NCI-H1092 (cell line): Measurements from ENCODE around the gene CA6.
"Not testable (repeated sequence)": the region's sequence is repeated elsewhere in the genome, so short reads cannot be mapped to it uniquely, and the experiment has no call there.

Experiments used
- DNase-seq: peaks from one replicate; lab custom pipeline; 2025; lab: John Stamatoyannopoulos, UW

CA6 gene

GRCh38 chr1:8926707-8927694, 18.7 kb upstream of the CA6 start:
- no peak for DNase-seq

- DNase-seq, result no peak
These were observed 15.6 kb upstream of the CA6 start for GRCh38 chr1:8930116-8930515.

GRCh38 chr1:8937051-8937450, 8.6 kb upstream of the CA6 start:
- DNase-seq, result not testable (repeated sequence)

DNA sequence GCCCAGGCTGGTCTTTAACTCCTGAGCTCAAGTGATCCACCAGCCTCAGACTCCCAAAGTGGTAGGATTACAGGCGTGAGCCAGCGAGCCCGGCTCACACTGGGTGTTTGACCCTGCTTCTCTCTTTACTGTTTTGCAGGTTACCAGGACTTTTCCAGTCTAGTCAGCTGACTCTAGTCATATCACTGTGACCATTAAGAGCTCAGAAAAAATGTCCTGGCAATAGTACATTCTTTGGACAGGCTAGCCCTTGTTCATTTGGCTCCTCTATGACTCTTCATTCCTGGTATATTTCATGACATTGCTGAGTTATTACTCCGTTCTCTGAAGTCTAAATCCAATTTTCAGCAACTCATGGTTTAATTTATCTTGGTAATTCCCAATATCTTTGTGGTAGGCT, 8.0 kb upstream of the CA6 start:
- DNase-seq, result no peak

DNA sequence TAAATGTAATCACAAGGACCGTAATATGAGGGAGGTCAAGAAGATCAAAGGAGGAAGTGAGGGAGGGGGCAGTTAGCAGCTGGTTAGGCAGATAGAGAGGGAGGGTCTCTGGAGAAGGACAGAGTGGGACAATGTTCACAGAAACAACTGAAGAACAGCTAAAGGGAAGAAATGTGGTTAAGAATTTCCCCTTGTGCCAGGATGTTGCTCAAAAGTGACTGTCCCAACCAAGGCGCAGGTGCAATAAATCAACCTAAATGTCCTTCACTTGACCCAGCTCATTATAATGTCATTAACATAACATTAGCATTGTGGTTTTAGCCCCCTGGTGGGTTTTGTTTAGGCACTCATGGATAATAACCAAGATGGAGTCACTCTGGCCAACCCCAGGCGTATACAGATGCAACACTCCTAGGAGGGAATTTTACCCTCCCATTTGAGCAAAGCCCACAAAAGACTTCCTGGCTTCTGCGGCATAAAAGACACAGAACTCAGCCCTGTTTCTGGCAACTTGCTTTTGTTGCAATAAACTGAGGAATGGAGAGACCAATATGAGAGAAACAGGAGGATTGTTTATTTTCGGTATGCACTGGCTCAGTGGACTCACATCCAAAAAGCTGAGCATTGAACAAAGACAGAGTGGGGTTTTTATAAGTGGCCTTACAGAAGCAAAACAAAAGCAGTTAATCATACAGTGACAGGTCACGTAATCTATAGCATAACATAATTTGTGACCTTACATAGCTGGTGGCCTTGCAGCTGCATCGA, 7.3 kb upstream of the CA6 start:
- no peak for DNase-seq

DNA sequence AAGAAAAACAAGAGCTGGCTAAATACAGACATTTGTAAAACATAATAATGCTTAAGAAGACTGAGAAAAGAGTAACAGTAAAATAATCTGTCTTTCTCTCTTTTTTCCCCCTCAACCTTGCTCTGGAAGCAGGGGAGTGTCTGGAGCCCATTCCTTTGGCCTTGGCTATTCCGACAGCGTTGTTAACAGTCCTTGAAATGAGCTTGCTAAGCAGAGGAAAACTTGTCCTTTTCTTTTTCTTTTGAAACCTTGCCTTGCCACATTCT, 6.7 kb upstream of the CA6 start:
- DNase-seq, result no peak

DNA sequence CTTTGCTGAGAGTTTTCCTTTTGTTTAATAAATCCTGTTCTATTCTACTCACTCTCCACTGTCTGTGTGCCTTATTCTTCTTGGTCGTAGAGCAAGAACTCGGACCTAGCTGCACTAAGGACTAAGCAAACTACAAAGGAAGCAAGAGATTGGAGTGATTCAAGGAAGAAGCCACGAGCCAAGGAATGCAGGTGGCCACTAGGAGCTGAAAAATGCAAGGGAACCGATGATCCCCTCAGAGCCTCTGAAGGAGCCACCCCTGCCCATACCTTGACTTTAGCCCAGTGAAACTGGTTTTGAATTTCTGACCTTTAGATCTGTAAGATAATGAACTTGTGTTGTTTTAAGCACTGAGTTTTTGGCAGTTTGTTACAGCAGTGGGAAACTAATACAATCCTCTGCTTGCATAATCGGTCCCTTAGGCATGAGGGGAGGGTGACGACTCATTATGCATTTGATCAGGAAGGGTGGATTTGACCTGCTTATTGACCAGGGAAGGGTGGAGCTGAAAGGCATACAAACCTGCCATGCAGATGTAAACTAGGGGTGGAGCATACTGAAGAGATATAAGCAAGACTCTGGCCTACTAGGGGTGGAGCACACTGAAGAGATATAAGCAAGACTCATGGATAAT, 6.2 kb upstream of the CA6 start:
- no peak for DNase-seq

- DNase-seq, result no peak
These were observed 3.8 kb upstream of the CA6 start for GRCh38 chr1:8941906-8942305.

DNA sequence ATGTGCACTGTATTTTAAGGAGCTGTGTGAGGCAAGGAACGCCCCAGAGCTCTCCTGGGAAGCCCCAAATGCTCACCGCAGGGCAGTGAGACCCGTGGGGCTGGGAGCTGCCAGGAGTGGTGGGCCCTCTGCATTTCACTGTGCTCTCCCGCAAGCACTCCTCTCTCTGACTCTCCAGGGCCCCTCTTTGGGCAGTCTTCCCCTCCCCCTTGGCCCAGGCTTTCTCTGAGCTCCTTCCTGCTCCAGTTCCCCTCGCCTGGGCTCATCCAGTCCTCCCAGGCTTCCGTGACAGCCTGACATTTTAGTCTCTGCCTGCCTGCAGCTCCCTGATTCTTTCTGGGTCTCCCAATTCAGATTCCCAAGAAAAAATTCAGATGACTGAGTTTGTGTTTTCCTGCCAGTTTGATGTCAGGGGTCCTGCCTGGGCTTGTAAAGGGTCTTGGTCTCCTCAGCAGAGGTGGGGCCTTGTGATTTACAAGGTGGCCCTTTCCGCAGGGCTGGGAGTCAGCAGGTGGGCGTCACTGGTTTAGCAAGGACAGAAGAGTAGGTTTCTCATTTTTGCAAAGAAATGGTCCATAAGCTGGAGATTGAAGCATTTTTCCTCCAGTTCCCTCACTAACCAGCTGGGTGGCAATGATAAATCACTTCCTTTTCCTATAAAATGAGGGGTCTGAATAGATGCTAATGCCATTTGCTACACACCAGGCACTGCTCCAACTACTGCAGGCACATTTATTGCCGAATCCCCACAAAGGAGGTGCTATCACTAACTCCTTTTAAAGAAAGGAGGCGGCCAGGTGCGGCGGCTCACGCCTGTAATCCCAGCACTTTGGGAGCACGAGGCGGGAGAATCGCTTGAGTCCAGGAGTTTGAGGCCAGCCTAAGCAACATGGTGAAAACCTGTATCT, 1.9 kb upstream of the CA6 start:
- DNase-seq, result peak; percentile 52

GRCh38 chr1:8947127-8947691, 1.5 kb downstream of the CA6 start:
- no peak for DNase-seq

DNA sequence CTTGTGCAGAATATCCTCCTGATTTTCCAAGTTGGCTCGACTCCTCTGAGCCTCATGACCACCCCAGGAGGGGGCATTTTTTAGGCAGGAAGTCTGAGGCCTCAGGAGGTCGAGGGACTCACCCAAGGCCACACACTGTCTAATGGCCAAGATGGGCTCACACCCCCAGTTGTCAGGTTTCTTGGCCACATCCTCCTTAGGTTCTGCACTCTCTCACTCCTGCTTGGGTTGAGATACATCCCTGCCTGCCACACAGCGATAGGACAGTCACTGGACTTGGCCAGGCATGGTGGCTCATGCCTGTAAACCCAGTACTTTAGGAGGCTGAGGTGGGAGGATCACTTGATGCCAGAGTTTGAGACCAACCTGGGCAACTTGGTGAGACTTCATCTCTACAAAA, 4.6 kb downstream of the CA6 start:
- no peak for DNase-seq

DNA sequence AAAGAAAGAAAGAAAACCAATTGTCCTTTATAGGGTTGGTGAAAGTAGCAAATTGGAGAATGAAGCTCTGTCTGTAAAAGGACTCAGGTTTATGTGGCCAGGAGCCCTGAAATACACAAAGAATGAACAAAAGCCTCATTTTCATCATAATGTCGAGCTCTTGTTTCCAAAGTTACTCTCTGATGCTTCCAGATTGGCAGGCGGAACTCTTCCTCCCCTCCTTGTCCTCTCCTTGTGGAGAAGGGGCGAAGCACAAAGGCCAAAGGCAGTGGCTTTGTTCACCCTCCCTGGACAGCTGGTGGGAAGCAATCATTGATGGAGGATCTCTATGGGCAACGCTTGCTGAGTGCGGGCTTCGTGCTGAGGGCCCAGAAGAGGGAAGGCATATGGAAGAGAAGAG, 5.6 kb downstream of the CA6 start:
- no peak for DNase-seq

DNA sequence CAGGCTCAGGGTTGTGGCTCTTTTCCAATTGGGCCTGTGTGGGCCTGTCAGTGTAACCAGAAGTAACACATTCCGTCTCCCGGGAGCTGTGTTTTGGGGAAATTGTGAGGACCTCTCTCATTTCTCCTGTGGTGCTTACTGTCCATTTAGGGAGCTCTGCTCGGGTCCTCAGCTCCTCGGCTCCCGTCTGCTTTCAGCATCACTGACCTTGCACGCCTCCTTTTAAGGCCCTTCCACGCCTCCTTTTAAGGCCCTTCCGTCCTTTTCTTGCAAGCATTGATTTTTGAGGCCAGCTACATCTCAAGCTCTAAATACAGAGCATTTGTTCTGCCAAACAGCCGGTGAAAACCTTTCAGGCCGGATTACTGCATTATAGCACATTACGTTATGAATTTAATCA, 9.7 kb downstream of the CA6 start:
- no peak for DNase-seq

DNA sequence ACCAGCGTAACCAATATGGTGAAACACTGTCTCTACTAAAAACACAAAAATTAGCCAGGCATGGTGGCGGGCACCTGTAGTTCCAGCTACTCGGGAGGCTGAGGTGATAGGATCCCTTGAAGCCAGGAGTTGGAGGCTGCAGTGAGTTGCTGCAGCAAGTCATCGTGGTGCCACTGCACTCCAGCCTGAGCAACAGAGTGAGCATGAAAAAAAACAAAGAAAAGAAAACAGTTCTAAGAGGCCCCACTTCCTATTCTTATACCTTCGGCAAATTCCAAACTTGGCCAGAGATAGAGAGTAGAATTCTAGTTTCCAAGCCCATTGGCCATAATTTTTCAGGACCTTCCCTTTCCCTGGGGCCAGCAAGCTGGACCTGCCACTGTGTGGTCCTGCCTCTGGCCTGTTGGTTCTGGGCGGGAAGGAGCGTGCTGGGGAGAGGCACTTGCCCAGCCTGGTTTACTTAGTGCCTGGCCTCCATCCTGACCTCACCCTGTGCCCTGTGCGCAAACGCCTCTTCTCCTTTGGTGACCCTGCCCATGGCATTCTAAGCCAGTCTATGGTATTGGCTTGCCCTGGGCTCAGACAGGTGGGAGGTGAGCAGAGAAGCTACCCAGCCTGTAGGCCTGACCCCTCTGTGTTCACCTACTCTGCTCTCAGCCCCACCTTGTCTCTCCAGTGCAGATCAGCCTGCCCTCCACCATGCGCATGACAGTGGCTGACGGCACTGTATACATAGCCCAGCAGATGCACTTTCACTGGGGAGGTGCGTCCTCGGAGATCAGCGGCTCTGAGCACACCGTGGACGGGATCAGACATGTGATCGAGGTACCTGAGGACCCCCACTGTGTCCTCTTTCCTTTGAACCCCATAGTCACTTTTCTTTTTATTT, 11.0 kb downstream of the CA6 start:
- DNase-seq, result no peak

DNA sequence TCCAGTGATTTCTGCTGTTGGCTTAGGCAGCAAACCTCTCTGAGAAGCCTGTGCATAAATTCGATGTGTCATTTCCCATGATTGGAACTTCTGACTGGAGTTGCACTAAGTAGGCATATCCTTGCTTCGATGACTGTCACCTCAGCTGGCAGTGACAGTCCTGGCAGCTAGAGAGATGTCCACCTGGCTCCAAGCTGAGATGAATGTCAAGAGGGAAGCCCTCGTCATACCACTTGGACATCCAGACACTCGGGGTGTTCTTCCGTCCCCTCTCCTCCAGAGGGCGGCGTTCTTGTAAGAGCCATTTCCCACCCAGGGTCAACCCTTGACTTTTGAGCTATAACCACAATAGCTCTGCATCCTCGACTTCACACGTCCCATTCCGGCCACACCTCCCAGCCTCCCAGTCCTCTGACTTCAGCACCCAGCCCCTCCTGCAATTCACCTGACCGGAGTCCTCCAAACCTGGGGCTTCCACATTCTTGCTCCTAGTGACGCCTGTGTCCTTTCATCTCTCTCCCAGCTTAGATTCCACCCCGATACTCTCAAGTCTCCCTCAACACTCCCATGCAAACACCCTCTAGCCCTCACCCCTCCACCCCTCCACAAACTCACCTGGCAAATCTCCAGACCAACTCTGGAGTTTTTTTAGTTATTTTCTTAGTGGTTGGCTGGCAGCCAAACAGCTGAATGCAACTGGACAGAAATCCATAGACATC, 17.3 kb downstream of the CA6 start:
- peak; percentile 10 for DNase-seq

DNA sequence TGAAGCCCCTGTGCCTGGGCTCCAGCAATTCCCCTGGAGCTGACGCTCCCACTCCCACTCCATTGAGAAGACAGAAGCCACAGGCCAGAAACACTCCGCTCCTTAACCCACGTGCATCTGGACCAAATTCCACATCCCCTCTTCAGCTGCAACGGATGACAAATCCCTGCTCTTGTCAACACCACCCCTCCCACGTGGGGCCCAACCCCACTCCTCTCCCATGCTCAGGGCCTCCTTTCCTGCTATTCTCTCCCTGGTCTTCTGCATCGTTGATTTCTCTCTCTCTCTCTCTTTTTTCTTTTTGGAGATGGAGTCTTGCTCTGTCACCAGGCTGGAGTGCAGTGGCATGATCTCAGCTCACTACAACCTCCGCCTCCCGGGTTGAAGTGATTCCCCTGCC, 18.3 kb downstream of the CA6 start:
- no peak for DNase-seq

DNA sequence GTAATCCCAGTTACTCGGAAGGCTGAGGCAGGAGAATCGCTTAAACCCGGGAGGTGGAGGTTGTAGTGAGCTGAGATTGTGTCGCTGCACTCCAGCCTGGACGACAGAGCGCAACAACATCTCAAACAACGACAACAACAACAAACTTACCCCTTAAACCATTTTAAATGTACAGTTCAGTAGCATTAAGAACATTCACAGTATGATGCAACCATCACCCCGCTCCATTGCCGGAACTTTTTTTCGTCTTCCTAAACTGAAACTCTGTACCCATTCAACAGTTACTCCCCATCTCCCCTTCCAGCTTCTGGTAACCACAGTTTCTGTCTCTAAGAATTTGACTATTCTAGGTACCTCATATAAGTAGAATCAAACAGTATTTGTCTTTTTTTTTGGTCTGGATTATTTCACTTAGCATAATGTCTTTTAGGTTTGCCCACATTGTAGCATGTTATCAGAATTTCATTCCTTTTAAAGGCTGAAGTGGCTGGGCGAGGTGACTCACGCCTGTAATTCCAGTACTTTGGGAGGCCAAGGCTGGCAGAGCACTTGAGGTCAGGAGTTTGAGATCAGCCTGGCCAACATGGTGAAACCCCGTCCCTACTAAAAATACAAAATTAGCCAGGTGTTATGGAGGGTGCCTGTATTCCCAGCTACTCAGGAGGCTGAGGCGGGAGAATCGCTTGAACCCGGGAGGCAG, 19.6 kb downstream of the CA6 start:
- DNase-seq, result no peak

GRCh38 chr1:8966606-8967005, 20.9 kb downstream of the CA6 start:
- no peak for DNase-seq

DNA sequence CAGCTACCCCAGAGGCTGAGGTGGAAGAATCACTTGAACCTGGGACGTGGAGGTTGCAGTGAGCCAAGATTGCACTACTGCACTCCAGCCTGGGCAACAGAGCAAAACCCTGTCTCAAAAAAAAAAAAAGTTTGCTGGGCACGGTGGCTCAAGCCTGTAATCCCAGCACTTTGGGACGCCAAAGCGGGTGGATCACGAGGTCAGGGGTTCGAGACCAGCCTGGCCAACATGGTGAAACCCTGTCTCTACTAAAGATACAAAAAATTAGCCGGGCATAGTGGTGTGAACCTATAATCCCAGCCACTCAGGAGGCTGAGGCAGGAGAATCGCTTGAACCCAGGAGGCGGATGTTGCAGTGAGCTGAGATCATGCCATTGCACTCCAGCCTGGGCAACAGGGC, 23.2 kb downstream of the CA6 start:
- DNase-seq, result not testable (repeated sequence)
